DMS114 treated with DMSO at 0.1 percent for 48 hours (cell line): ENCODE results near the gene PELI1.

Source experiments
- DNase-seq: peaks from one replicate; lab custom pipeline; 2025; ENCODE audit not compliant: unreplicated experiment; lab: John Stamatoyannopoulos, UW

The PELI1 gene

DNA sequence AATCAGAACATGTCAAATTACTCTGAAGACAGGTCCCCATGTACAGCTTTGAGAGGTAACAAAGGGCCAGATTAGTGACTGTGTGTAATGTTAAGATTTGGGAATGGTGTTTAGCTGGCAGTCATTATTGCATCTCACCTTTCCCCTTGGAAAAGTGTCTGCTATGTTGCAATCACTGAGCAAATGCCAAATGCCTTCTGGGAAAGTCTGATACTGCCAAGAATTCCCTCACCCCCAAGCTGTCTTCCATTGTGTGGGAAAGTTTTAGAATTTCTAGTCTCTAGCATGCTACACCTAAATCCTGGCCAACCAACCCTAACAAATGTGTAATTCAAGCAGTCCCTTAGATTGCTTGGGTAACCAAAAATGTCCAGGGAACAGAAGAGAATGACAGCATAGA is 13.6 kb upstream of the PELI1 start:
- no peak for DNase-seq

DNA sequence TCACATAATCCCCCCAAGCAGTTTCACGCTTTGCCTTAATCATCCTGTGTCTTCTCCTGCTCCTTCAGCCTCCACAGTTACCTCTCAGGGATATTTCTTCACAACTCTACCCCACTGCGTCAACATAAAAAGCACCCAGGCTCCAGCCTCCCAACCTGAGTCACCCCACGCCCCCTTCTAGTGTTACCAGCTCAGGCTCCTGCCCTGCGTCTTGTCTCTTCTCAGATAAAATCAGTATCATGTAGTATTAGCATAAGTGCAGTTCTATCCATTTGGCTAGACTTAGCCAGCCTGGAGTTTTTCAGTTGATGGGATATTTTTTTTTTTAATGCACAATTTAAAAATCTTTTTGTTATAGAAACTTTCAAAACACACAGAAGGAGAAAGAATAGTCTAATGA is 9.6 kb upstream of the PELI1 start:
- no peak for DNase-seq

DNA sequence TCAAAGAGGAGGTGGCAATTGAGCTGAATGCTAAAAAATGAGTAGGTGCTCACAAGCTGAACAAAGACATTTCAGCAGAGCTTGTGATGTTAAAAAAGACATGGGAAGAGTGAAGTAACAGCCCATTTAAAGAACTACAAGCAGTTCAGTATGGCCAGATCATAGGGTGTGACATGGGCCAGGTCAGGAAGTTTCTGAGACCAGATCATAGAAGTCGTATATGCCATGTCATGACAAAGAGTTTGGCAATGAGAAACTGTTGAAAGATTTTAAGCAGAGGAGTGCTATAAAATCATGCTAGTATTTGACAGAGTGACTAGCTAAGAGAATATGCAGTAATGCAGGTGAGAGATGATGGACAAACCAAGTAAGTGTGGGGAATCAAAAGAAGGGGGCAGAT is 7.3 kb upstream of the PELI1 start:
- no peak for DNase-seq

DNA sequence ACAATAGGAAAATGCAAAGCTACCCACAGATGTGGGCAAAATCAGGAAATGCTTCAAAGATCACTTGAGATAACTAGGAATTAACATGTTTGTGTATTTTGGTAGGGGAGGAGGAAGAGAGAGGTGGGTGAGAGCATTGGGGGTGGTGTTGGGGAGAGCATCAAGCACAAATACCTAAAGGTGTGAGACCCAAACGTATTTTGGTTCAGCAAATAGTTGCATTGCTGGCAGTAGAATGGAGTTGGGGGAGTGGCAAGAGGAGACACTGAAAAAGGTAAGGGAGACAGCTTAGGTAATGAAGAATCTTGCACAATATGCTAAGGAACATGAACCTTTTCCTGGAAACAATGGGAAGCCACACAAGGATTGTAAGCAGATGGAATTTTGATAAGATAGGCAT is 1.5 kb upstream of the PELI1 start:
- no peak for DNase-seq

DNA sequence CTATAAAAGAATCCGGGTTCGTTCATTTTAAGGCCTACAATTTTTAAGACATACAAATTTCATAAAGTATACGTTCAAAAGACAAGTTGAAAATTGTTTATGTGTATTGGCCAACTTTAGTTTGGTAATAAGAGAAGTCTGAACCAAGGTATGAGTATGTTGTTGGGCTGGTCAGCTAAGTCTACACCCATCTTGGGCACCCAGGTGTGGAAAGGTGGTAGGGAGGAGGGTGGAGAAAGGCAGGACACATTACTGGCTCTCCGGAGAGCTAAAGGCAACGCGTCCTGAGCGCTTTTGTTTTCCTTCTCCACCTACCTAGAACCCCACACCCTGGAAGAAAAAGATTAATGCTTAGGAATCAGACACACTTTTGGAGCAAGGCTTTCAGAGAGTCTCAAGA is 899 bp upstream of the PELI1 start:
- no peak for DNase-seq

DNA sequence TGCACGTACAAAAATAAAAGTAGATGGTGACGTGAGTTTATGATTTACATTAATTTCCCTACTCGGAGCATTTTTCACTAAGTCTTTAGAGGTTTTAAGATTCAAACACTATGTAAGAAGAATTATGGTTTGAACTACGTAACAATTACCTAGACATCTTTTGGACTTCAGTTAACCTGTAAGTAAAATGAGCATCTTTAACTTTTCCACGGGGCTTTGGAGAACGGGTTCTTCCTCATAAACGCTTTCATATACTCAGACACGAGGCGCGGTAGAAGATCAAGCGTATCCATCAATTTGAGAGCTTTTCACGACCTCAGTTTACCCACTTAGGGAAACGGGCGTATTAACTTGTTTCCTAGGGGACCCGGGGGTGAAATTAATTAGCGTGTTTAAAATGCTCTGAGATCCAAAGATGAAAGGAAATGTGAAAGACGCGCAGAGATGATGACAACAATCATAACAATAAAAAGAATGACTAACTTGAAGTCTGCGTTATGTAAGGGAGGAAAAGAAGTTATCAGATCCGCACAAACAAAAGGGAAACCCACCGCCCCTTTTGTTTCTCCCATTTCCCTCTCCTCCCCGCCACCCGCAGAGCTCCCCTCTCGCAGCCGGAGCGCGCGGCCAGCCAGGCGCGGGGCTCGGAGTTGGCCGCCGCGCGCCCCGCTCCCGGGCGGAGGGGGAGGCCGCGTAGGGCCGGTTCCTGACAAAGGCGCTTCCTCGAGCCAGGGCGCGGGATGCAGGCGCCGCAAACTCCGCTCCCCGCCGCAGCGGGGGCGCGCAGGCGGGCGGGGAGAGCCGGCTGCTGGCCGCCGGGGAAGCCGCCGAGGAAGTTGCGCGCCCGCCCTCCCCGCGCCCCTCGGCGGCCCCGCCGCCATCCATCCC is 807 bp downstream of the PELI1 start:
- peak; percentile 24 for DNase-seq

DNA sequence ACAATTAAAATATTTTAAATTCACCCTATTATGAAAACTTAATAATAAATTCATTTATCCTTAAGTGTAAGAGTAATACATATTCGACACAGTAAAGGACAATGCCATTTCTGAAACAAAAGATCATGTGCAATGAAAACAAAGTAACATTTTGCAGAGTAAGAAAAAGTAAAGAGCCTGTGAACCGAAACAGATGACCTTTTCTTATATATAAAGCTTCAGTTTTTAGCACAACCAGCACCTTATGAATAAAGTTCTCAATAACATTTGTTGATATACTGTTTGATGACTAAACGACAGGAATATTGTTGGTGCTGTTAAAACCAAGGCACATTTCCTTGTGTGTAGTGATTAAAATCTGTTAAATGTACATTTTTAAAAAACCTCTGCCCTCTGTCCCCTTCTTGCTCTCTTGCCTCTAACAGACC is 1.5 kb downstream of the PELI1 start:
- DNase-seq, result no peak

DNA sequence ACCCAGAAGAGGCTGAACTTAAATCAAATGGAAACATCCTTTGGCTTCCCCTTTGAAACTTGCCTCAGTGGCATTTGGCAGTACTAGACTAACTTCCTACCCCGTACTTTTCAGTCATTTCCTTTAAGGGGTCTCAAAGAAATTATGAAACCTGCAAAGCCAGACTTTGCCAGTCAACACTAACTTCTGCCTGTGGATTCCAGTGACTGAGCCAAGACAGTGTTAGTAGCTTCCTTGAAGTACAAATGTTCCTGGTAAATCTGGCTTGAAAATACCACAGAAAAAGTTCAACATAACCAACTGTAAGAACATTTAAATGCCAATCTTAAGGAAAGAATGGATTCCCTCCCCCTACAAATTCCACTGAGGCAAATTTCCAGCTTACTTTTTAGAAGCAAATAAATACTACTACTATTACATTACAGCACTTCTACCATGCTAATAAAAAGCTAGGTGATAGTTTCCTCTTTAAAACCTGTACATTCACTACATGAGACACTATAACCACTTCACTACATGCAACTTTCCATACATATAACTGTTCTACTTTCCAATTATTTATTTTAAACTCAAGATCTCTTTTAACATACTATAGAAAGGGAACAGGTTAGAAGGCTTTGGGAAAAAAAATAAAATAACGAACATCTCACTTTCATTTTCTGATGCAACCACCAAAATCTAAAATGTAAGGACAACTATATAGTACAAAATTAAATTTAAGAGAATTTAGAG is 2.4 kb downstream of the PELI1 start:
- no peak for DNase-seq

DNA sequence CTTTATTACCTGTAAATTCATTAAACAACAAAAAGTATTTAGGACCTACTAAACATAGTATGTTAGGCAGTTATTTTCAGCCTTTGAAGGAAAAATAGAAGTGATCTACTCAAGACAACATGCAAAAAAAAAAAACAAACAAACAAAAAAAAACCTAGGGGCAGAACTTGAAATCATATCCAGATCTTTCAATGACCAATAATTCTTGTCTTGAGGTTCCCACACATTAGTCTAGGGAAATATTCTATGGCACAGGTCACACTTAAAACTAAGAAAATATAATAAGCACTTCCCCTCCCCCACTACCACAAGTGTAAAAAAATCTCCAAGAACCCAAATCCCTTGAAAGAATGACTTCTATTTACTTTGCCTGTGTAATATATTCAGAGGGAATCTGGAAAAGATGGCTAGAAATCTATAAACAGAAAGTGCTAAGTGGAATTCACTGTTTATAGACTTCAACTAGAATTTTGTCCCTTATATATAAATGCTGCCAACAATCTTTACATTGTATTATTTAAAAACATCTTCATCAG is 3.5 kb downstream of the PELI1 start:
- no peak for DNase-seq

DNA sequence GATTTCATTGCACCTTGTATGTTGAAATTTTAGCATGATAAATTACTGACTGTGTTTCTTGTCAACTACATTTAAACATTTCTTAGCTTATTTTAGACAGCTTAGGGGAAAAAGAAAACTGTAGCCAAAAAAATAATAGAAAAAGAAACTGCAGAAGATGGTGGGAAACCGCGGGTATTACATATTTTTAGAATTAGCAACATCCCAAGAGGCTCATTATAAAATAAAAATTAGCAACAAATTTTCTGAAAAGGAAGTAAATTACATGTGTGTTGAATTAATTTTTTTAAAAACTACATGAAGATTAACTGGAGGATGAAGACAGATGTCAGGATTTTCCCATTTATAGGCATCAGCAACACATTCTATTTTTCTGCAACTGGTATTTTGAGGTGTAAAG is 4.3 kb downstream of the PELI1 start:
- DNase-seq, result no peak

DNA sequence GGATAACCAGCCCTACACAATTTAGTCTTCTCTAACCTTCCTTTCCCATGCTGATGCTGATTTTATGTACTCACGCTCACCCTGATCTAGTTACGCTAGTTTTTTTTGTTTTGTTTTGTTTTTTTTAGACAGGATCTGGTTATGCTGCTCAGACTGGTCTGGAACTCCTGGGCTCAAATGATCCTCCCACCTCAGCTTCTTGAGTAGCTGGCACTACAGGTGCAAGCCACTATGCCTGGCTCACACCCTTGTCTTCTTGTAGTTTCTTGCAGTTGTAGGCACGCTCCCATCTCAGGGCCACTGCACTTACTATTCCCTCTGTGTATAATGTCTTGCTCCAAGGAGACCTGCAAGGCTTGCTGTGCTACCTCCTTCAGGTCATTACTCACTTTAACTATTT is 6.2 kb downstream of the PELI1 start:
- no peak for DNase-seq

DNA sequence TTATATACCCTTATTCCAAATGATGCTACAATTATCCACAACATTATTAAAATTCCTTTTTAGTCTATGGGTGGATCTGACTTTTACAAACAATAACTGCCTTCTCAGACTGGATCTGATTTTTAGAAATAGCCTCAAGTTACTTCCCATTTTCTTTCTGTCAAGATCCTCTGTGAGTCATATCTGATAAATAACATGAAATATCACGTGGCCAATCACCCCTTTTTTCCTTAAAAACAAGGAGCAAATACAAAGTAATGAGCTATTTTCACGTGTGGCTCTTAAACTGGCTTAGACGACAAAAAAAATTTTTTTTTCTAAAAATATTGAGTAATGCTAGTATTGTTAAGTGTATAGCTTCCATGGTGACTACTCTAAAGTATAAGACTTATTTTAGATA is 6.7 kb downstream of the PELI1 start:
- DNase-seq, result no peak

DNA sequence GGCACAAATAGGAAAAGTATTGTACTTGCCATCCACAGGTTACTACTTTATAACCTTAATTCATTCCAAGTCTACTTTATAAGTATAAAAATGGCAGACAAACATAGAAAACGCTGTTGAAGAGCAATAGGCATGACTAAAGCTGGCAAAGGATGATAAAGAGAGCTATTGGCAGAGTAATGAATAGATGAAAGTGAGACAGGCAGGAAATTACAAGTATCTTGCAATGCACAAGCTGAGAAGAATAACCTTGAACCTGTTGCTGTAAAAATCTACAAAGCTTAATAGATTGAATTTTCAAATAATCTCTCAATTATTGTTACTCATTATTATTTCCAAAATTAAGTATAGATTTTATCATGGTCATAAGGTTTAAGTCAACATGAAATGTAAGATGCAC is 8.8 kb downstream of the PELI1 start:
- no peak for DNase-seq

DNA sequence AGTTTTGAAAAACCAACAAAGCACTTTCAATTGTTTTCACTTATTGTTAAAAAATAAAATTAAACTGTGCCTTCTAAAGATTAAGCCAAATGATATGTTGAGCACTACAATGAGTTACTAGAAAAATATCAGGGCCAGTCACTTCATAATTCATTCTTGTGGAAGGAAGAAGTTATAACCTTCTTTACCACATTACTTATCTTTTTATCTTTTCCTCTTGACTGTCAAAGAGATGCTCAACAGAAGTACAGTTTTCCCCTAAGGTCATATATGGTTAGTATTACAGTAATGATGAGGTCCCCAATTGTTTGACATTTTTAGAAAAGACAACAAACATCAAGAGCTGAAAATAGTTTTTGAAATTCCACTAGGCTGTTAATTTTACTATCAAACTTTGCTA is 9.4 kb downstream of the PELI1 start:
- no peak for DNase-seq

DNA sequence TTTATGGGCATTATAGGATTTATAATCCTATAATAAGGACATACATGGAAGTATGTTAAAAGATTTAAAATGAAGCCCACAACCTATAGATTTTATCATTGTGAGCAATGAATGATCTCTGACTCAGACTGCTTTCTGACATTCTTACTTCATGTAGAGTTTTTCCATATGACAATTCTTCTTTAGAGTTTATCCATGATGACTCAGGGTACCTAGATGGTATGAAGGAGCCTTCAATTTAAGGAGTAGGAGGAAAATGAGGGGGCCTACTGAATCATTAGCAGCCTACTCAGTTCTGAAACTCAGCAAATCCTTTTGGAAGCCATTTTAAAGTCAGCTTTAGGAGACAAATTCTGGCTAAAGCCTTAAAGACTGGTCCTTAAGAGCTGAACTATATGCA is 10.4 kb downstream of the PELI1 start:
- no peak for DNase-seq

DNA sequence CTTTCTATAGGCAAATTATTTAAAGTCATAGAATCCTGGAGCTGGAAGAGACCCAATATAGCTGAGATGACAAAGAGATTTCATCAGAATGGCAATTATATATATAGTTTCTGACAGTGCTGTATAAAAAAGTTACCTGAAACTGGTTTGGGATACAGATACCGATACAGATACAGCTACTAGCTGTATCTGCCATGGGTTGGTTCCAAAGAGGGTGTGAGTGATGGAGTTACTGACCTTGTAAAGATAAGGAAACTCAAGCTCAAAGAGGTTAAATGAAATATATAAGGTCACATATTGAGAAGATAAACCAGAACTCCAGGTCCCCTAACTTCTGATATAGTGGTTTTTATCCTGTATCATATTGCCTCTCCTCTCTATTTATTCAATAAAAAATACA is 10.9 kb downstream of the PELI1 start:
- no peak for DNase-seq

DNA sequence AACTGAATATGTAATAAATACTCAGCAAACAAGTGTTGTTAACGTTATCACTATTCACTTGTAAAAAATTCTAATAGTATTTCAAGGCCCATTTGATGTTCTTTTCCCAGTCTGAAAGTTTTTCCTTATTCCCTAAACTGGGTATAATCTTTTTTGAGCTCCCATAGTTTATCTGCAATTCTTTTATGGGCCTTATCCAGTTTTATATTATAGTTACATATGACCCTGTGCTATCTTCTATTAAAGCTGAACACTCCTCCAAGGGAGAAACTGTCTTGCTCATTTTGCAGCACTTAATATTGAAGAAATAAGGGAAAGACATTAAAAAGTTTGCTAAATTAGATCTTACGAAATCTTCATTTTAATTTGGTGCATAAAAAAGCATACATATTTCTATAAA is 13.9 kb downstream of the PELI1 start:
- DNase-seq, result no peak

DNA sequence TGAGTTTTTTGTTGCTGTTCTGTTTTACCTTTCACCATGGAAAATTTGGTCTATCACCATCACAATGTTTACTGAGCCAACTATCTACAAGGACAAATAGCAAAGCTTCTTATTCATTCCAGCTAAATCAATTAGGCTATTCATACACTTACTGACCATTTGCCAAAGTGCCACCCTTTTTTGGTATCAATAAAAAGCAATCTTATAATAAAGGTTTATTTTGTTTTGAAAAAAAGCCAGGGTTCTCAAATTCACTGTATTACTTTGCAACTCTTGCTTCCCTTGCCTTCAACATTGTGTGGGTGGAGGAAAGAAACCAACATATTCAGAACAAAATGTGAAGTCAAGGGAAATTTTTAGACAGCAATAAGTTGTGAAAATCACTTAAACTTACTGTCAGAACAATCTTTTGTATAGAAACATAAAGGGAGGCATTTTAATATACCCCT is 15.3 kb downstream of the PELI1 start:
- DNase-seq, result no peak

DNA sequence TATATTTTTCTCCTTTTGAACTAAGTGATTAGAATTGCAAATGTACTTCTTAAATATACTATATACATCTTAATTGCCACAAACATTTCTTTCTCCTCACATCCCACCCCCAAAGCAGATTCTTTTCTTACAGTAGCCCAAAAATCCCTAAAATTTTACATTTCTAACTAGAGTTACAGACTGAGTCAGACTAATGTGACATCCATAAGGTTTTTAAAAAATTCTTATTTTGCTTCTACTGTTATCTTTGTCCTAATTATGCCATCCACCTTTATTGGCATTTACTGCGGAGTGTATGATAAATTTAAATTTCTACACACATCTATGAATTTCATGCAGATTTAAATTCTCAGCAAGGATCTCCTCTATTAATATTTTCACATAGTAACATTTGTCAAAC is 15.8 kb downstream of the PELI1 start:
- no peak for DNase-seq

DNA sequence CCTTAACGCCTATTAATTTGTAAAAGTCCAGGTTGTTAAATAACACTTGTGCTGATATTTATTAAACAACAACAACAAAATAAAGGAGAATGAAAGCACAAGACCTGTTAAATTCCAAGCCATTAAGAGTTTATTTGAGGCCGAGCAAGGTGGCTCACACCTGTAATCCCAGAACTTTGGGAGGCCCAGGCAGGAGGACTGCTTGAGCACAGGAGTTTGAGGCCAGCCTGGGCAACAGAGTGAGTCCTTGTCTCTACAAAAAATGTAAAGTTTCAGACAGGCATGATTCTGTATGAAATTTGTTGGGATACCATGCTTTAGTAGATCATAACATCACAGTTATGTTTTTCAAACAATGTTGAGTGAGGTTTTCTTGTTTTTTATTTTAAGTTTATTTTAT is 17.1 kb downstream of the PELI1 start:
- no peak for DNase-seq

DNA sequence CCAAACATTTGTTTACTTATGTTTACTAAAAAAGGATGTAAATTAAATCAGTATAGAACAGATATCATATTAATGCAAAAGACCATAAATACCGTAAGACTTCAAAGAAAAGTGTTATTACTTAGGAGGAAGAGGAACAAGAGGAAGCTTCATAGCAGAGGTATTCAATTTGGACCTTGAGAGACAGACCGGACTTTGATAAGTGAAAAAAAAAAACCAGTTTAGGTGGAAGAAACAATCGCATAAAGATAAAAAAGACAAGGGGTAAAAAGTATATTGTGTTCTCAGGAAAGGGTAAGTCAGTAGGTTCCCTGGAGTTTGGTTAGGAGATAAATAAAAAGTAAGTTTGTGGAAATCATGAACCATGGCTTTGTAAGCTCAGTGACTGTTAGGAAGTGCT is 17.6 kb downstream of the PELI1 start:
- no peak for DNase-seq

DNA sequence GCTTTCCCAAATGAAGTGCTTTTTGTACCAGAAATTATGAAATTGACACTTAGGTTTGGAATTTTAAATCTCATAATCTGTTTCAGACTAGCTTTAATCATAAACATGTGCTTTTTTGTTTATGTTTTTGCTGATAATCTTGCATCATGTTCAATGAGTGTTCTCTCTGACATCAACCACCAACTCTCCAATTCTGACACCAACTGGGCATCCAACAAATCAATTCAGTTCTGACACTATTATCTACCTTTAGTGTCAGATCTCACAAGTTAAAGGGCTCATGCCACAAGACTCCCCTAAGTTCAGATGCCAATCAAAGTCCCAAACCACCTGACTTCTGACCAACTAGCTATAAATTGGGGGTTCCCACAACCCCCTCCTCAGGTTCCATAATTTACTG is 19.6 kb downstream of the PELI1 start:
- no peak for DNase-seq
